SK-N-MC (cell line): ENCODE data around the gene PLG.

Source experiments
- EZH2 ChIP-seq: fragments of 200-600 bp; sonication (generic); IDR thresholded peaks from one replicate; pipeline ENCODE4 v1.6.1; 2017; ENCODE audit warnings: antibody characterized with exemption
- POLR2AphosphoS5 ChIP-seq: IDR thresholded peaks from 2 replicates; pipeline ENCODE4 v1.6.1; 2012; ENCODE audit warnings: mild to moderate bottlenecking, low read depth, low read length, borderline replicate concordance

DNA sequence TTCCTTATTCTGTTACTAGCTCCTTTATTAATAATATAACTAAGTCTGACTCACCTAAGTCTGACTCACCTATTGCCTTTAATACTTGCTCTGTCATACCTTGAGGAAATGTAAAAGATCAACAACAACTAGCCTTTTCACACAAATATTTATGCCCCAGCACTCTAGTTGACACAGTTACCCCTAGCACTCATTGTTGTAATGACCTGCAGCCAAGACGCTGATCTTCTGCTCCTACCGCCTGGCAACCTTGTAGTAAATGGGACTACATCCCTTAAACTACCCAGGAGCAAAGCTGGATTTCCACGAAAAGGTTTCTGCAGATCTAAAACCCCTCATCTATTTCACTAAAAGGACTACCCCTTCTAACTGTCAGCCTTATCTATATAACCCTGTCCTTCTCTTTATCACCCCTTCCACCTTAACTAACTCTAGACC, 90.0 kb downstream of the PLG start:
- TF ChIP-seq POLR2AphosphoS5 (no peak), EZH2 (no peak)
